ENCODE results near the gene TRMT61A.

Gene TRMT61A

DNA sequence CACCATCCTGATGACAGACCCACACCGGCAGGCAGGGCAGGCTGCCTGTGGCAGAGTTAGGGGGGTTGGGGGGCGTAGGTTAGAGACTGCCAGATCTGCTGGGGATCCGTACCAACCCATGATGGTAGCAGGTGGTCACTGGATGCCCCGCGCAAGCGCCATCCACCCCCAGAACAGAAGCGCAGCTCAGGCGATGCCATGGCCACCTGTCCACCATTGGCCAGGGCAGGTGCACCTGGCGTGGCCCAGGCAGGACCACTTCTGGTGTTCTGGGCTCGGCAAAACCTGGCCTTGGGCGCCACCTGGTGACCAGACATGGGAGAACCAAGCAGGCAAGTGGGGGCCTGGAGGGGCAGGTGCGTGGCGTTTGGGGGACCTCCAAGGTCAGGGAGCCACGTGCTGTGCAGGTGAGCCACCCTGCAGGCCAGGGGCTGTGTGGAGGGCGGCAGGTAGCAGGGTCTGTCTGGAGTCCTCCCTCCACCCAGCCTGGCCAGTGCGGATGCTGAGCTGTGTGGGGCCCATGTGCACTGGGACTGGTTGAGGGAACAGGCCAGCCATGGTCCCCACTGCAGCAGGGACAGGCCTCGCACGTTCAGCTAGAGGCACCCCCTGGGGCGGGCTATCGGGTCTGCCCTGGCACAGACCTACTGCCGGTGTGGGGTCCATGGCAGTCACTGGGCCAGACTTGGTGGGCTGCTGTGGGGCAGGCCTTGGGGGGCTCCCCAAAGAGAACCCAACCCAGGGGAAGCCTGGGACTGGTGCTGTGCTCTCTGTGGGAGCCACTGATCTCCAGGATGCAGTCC, 17.9 kb downstream of the TRMT61A start:
- peak; percentile 58 for FAIRE-seq
- no peak for TF ChIP-seq POLR2AphosphoS5 (IDR thresholded peaks at IDR 0.05; ENCODE audit: low read depth, low read length)
- no peak for TF ChIP-seq TAF1 (IDR thresholded peaks at IDR 0.05; ENCODE audit: borderline replicate concordance, low read depth, low read length)
- no peak for TF ChIP-seq POLR2A (IDR thresholded peaks at IDR 0.05; ENCODE audit: low read depth, low read length)
- peak; percentile 98 for DNase-seq (ENCODE audit: insufficient read length)

DNA sequence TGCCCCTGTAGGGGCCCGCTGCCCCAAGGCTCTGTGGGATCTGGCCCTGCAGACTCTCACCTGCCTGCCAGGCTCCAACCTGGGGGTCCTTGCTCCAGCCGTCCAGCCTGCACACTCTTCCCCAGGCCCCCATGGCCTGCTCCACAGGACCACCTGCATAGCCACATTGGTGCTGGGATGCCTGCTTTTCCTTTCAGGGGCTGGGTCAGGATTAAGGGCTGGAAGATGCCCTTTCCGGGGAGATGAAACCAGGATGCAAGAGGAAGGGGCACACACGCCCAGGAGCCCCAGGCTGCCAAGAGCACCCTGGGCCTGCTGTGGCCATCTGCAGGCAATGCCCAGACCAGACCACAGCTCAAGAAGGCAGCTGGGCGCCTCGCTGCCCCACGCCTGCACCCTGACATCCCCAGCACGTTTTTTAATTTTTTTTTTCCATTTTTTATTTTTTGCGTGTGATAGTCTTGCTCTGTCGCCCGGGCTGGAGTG, 18.5 kb downstream of the TRMT61A start:
- FAIRE-seq (no peak), DNase-seq (ENCODE audit: insufficient read length) (no peak)
- no peak for TF ChIP-seq TAF1 (IDR thresholded peaks at IDR 0.05; ENCODE audit: borderline replicate concordance, low read depth, low read length)
- TF ChIP-seq POLR2AphosphoS5 (IDR thresholded peaks at IDR 0.05; ENCODE audit: low read depth, low read length), result no peak
- no peak for TF ChIP-seq POLR2A (IDR thresholded peaks at IDR 0.05; ENCODE audit: low read depth, low read length)

DNA sequence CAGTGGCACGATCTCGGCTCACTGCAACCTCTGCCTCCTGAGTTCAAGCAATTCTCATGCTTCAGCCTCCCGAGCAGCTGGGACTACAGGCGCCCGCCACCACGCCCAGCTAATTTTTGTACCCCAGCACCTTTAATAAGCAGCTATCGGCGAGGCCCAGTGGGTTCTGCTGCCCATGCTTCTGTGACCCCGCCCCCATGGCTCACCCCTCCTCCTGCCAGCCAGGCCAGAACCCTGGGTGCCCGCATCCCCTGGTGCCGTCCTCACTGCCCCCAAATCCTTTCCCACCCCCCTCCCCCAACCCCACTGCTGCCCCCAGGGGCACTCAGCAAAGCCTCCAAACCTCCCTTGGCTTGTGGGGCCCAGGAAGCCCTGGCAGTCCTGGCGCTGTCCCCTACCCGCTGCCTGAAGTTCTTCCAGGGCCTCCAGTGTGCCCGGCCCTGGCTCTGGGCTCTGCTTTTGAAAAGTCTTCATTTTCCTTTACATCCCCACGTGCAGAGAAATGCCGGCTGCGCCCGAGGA, 19.0 kb downstream of the TRMT61A start:
- FAIRE-seq, result no peak
- DNase-seq (ENCODE audit: insufficient read length), result no peak
- TF ChIP-seq POLR2A (IDR thresholded peaks at IDR 0.05; ENCODE audit: low read depth, low read length) (no peak), TAF1 (IDR thresholded peaks at IDR 0.05; ENCODE audit: borderline replicate concordance, low read depth, low read length) (no peak), POLR2AphosphoS5 (IDR thresholded peaks at IDR 0.05; ENCODE audit: low read depth, low read length) (no peak)

DNA sequence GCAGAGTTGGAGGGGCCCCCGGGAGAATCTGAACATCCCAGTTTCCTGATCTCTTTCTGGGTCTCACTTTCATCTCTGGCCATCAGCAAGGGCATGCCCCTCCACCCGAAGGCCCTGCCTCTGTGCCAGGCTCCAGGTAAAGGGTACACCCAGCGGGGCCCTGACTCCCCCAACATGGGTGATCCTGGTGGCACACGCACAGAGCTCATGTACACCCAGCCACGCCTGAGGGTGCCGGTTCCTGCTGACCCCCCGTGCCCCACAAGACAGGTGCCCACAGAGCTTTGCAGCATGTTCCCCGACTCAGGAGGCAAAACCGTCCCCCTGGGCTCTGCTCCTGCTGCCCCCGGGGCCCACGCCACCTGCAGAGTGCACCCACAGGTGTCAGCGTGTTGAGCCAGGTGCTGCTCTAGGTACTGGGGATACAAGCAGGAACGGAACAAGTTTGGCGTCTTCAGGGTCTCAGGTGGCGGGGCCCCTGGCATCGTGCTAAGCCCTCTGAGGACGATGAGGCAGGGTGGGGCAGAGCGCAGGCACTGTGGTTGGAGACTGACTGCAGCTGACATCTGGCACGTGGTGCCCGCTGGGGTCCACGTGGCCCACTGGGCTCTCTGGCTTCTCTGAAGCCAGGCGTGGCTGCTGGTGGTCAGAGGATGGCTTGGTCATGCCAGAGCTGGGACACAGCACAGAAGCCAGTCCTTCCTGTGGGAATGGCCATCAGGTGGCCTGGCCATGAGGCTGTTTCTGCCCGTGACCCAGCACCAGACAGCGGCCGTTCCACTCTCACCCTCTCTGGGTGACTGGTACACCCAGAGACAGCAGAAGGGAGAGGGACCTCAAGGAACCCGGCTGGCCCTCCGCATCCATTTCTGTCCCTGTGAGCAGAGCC, 19.7 kb downstream of the TRMT61A start:
- DNase-seq (ENCODE audit: insufficient read length) (no peak), FAIRE-seq (no peak)
- TF ChIP-seq POLR2AphosphoS5 (IDR thresholded peaks at IDR 0.05; ENCODE audit: low read depth, low read length), result no peak
- TF ChIP-seq POLR2A (IDR thresholded peaks at IDR 0.05; ENCODE audit: low read depth, low read length), result no peak
- TF ChIP-seq TAF1 (IDR thresholded peaks at IDR 0.05; ENCODE audit: borderline replicate concordance, low read depth, low read length), result no peak

DNA sequence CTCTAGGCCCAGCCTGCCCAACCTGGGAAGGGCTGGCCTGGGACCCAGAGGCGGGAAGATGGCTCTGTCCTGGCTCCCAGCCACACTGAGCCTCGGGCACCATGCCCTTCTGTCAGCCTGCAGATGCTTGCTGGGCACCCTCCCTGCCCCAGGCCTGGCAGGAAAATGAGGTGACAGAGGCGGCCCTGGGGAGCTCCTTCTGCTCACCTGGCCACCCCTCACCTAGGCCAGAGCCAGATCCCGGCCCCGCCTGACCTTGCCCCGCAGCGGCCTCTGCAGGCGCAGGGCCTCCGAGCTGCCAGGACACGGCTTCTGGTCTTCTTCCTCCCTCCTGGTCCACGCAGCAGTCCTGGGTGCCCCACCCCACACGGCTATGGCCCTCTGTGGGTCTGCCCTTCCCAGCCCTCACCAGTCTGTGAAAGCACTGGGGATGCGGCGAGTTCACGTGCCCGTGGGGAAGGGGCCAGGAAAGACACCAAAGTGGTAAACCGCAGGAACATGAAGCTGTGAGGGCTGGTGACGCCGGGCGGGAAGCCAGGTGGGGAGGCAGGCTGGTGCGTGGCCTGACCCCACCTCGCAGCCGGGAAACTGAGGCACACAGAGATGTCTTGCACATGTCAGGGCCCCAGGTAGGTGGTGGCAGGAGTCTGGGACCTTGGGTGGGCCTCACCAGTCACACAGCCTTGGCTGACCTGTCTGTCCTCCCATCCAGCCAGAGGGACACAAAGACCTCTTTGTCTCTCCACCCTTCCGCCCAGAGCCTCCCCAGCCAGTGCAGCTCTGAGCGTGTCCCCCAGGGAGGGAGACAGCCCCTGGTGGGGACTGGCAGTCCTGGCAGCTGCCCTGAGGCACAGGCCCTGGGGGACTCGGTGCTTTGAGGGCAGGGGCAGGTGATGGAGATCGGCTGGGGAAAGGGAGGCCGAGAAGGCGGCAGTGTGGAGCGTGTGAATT, 20.6 kb downstream of the TRMT61A start:
- FAIRE-seq, result no peak
- no peak for TF ChIP-seq TAF1 (IDR thresholded peaks at IDR 0.05; ENCODE audit: borderline replicate concordance, low read depth, low read length)
- no peak for TF ChIP-seq POLR2AphosphoS5 (IDR thresholded peaks at IDR 0.05; ENCODE audit: low read depth, low read length)
- no peak for TF ChIP-seq POLR2A (IDR thresholded peaks at IDR 0.05; ENCODE audit: low read depth, low read length)

DNA sequence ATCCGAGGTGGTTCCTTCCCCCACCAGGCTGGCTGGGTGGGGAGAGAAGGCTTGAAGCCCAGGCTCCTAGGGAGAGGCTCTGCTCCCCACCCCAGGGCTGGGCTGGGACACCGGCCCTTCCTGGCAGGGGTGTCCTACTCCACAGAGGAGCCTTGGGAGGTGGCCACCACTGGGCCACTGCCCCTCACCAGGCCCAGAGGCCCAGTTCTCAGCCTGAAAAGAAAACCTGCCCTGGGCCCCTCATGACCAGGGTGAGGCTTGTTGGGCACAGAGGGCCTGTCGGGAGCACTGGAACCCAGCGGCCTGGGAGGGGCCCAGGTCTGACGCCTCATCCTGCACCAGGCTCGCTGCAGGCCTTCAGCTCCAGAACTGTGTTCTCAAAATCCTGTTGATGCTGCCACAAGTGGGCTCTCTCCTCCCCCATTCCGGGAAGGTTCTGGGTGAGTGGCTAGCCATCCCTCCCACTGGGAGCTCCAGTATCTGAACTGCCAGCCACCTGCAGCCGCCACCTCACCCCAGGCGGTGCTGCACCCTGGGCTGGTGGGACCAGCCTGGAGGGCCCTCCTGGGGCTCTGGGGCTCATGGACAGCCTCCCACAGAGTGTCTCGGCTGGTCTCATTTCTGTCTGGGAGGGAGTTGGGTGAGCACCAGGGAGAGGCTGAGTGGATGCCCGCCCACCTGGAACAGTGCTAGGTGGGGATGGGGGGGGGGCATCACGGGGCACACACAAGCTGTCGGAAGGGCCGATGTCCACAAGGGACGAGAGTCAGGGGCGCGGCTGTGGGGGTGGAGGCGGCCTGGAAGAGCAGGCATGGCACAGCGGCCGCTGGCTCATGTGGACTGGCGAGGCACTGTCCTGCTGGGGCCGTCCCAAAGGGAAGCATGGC, 21.7 kb downstream of the TRMT61A start:
- DNase-seq (ENCODE audit: insufficient read length) (peak; percentile 25), FAIRE-seq (no peak)
- TF ChIP-seq TAF1 (IDR thresholded peaks at IDR 0.05; ENCODE audit: borderline replicate concordance, low read depth, low read length), result no peak
- no peak for TF ChIP-seq POLR2A (IDR thresholded peaks at IDR 0.05; ENCODE audit: low read depth, low read length)
- no peak for TF ChIP-seq POLR2AphosphoS5 (IDR thresholded peaks at IDR 0.05; ENCODE audit: low read depth, low read length)

More for the DNA sequence above, 20.6 kb downstream of the TRMT61A start:
- DNase-seq (ENCODE audit: insufficient read length), result peak; percentile 24

DNA sequence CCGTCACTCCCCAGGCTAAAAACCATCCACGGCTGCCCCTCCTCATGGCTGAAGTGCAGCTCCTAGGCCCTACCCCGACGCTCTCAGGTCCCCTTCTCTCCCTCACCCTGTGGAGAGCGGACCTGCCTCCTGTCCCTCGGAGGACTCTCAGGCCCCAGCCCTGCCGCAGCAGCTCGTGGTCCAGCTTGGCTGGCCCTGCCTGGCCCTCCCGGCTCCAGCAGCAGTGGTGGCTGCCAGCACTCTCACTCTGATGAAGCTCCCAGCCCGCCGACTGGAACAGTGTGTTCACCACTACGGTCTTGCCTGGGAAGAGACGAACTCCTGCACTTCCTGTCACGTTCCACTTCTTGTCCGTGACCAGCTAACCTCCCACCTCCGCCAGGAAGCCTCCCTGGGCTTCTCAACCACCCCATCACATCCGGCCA, 22.4 kb downstream of the TRMT61A start:
- no peak for FAIRE-seq
- TF ChIP-seq POLR2AphosphoS5 (IDR thresholded peaks at IDR 0.05; ENCODE audit: low read depth, low read length) (no peak), POLR2A (IDR thresholded peaks at IDR 0.05; ENCODE audit: low read depth, low read length) (no peak), TAF1 (IDR thresholded peaks at IDR 0.05; ENCODE audit: borderline replicate concordance, low read depth, low read length) (no peak)
- no peak for DNase-seq (ENCODE audit: insufficient read length)

DNA sequence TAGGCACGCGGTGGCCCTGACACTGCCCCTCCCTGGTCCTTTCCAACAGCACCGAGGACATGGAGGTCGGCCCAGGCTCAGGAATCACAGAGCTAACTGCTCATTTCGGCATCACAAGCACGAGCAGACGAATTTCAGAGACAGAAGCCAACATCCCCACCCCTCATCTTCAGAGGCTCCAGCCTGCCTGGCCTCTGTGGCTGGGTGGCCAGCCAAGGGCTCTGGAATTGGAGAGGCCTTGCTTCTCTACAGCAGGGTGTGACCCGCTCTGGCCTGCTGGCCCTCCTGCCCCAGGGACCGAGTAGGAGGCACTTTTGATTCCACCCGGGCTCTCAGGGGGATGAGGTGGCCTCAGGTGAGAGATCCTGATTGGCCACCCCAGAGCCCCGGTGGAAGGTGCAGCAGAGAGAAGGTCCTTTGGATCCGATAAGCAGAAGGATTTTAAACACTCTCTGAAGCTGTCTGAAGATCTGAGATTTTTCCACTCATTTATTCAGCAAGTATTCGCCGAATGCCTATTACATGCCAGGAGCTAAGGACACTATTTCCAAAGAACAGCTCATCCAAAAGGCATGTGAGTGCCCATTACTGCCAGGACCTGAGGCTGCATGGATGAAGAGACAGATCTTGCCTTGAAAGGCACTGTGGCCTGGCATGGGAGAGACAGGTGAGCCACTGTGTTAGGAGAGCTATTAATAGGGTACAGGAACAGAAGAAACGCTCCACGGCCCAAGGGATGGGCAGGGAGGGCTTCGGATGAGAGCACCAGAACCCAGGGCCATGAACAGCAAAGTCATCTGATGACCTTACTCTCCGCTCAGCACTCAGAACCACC, 23.2 kb downstream of the TRMT61A start:
- TF ChIP-seq TAF1 (IDR thresholded peaks at IDR 0.05; ENCODE audit: borderline replicate concordance, low read depth, low read length) (no peak), POLR2A (IDR thresholded peaks at IDR 0.05; ENCODE audit: low read depth, low read length) (no peak), POLR2AphosphoS5 (IDR thresholded peaks at IDR 0.05; ENCODE audit: low read depth, low read length) (no peak)
- FAIRE-seq (no peak), DNase-seq (ENCODE audit: insufficient read length) (no peak)

DNA sequence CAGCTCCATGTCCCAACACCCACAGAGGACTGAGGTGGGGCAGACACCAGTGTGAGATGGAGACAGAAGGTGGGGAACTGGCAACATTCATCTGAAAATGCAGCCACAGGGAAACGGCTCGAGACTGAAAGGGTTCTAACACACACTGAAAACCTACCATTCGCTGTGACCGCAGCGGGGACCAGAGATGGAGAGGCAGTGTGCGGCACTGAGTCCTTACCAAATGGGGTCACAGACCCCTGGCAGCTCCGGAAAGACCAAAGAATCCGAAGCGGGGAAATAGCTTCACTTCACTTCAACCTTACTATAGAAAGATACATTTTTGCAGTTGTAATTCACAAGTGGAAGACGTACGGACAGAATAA, 23.8 kb downstream of the TRMT61A start:
- FAIRE-seq, result no peak
- DNase-seq (ENCODE audit: insufficient read length), result no peak
- TF ChIP-seq POLR2A (IDR thresholded peaks at IDR 0.05; ENCODE audit: low read depth, low read length), result no peak
- TF ChIP-seq POLR2AphosphoS5 (IDR thresholded peaks at IDR 0.05; ENCODE audit: low read depth, low read length), result no peak
- TF ChIP-seq TAF1 (IDR thresholded peaks at IDR 0.05; ENCODE audit: borderline replicate concordance, low read depth, low read length), result no peak

Data from GM12892 (cell line).